GM13977 (cell line): ENCODE data around the gene CADM1.

ENCODE experiments used
- DNase-seq: peaks from one replicate; pipeline ENCODE4 v3.0.0; 2012; ENCODE audit warnings: low spot score
- in situ Hi-C: fragments of 300-500 bp; cut with MboI; formaldehyde crosslinking; loops from one replicate; pipeline ENCODE4 v1.12.0; 2022; ENCODE audit warnings: low sequenced_read_pairs, low pct_unique_long_range_greater_than_20kb, mixed read lengths, inconsistent platforms; ENCODE audit not compliant: unreplicated experiment
- TF ChIP-seq, protein P1 (sequence below): IDR thresholded peaks from 2 replicates; pipeline ENCODE4 v1.5.1; 2012; ENCODE audit warnings: mild to moderate bottlenecking, control low read depth; ENCODE audit not compliant: insufficient read depth; ENCODE audit errors: extremely low read depth, missing control alignments

The CADM1 gene

DNA sequence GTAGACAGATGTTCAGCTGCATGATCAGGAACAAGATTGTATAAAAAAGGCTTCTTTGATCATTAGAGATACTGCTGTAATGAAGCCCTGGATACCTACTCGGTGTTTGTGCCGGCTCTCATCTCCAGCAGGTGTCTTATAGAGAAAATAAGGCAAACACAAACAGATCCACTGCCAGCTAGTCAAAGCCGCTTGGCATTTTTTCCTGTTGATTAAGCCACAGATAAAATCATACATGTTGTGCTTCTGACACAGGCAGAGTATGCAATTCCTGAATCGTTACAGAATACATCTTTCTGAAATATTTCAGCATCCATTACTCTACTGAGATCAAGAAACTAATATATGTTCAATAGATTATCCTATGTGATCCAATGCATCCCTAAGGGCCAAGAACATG, 206.9 kb downstream of the CADM1 start:
- in situ Hi-C loops = no loop called here
- DNase-seq = no peak
- TF ChIP-seq, protein P1, sequence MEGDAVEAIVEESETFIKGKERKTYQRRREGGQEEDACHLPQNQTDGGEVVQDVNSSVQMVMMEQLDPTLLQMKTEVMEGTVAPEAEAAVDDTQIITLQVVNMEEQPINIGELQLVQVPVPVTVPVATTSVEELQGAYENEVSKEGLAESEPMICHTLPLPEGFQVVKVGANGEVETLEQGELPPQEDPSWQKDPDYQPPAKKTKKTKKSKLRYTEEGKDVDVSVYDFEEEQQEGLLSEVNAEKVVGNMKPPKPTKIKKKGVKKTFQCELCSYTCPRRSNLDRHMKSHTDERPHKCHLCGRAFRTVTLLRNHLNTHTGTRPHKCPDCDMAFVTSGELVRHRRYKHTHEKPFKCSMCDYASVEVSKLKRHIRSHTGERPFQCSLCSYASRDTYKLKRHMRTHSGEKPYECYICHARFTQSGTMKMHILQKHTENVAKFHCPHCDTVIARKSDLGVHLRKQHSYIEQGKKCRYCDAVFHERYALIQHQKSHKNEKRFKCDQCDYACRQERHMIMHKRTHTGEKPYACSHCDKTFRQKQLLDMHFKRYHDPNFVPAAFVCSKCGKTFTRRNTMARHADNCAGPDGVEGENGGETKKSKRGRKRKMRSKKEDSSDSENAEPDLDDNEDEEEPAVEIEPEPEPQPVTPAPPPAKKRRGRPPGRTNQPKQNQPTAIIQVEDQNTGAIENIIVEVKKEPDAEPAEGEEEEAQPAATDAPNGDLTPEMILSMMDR = no peak

DNA sequence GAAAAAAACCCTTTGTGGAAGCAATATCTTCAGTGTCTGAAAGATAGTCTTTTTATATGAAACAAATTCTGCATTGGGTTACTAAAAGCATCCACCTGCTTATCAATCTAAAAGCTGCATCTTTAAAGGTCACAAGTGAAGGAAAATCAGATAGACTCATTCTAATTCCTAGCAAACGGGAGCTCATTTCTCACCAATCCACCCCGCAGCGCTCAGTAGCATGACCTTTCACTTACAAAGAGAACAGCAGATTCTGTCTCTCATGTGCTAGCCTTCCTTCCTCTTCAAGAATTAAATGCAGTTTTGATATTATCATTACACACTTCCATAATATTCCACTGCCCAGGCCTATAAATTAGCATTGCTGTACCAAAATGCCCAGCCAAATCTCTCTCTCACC, 212.9 kb downstream of the CADM1 start:
- DNase-seq = no peak
- TF ChIP-seq, protein P1 = no peak
- in situ Hi-C loops = no loop called here

DNA sequence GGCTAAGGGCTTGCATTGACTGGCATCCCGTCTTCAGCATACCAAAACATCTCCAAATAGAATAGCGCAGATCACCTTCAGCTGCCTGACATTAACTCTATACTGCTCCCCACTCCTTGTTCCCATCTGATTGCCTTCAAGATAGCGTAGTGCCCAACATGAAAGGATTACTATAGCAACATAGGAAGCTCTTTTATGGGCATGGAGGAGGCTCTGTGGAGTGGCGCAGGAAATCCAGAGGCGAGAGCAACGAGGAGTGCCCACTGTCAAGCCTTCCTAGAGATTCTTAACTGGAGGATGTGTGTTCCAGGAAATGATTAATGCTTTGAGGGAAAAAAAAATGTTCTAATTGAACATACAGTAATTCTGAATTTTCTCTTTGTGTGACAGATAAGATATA, 213.3 kb downstream of the CADM1 start:
- in situ Hi-C loops = no loop called here
- no peak for DNase-seq
- TF ChIP-seq, protein P1 = no peak

DNA sequence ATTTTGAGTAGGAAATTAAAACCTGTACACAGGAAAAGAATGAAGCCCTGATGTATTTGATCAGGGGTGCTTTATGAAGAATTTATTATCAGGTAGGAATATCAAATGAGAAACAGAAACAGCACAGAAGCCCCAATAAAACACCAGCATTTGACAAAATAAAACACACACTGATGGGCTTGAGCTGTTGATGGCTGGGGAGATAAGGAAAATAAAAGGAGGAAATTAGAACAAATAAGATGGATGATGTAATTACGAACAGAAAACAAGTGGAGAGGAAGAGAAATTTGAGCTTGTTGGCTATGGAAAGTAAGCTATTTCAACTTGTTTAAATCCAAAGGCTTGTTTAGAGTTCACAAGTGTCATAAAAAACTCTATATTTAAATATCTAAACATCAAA, 213.7 kb downstream of the CADM1 start:
- in situ Hi-C loops = no loop called here
- TF ChIP-seq, protein P1 = no peak
- DNase-seq = no peak

DNA sequence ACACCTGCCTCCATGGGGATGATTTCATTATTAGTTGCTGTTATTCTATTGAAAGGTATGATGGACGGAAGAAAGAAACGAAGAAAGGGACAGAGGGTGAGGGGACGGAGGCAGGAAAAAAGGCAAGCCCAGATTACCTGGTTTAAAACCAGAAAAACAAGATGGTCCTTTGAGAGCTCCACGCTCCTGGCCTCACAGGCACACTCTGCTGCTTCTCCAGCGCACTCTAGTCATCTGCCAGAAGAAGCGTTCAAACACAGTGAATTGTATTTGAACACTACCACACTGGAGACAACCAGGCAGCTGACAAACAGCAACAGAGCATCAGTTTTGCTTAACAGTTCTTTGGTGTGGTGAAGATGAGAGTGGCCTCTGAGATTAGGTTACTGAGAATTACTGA, 216.9 kb downstream of the CADM1 start:
- TF ChIP-seq, protein P1 = no peak

DNA sequence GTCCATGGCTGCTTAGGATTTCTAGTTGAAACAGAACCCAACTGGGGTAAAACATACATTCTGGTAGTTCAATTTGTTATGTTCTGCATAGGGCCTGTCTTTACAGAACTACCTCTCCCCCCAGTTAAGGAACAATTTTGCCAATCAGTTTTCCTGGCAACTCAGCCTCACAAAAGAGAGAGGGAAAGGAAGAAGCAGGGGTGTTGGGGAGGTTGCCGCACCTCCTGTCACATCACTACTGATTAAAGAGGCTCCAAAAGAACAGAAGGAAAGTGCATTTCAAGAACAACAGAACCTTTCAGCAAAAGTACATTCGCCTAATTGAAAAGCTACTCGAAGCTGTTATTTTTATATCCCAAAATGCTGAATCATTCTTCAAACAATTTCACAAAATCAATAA, 217.6 kb downstream of the CADM1 start:
- in situ Hi-C loops = no loop called here
- DNase-seq = no peak
- TF ChIP-seq, protein P1 = no peak

More for the DNA sequence above, 216.9 kb downstream of the CADM1 start:
- DNase-seq = no peak
- in situ Hi-C loops = no loop called here

DNA sequence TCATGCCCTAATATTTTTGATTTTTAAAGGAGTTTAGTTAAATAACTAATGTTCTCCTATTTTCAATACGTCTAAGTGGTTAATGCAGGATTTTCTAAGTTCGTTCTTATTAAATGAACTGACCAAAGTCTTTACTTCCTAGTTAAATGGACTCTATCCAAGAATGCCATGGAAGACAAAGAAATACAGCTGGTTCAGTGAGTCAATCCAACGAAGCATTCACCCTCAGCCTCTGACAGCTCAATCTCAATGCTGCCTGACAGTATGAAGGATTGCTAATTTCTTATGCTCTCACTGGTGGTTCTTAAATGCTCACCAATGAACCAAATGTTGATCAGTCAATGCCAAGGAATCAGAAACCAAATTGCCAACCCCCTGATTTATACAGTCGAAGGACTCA, 219.4 kb downstream of the CADM1 start:
- TF ChIP-seq, protein P1 = no peak
- in situ Hi-C loops = no loop called here
- no peak for DNase-seq
